HG03039 (cell line): ENCODE data around the gene CFAP43.
"Not testable (repeated sequence)": the region's sequence is repeated elsewhere in the genome, so short reads cannot be mapped to it uniquely, and the experiment has no call there.

ENCODE experiments used
- ATAC-seq: cut with Tn5 transposase; IDR thresholded peaks from one replicate; pipeline ENCODE4 v1.9.1; 2021; ENCODE audit warnings: mild to moderate bottlenecking, moderate library complexity; ENCODE audit not compliant: unreplicated experiment

CFAP43 gene

DNA sequence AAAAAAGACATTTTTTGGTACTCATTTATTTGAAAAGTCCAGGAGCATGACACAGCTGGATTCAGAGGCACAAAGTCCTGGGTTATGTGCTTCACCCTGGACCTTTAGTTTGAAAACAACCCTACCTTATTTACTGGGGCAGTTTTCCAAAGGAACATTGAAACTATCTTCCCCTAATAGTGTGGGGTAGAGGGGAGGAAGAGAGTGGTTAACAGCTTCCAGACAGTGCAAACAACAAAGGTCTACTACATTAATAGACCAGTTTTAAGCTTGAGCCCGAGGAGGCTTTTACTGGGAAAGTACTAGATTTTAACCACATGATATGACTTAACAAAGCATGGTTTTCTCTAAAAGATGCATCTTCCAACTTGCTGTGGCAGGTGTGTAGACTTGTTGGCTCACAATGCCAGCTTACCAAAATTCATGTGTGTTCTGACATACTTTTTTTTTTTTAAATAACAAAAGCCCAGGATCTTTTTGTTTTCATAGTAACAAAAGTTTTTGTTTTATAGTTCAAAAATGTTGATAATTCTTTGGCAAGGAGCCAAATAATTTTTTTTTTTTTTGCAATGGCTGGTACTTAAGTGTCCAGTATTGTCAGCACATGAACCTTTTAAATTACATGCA is 24.3 kb upstream of the CFAP43 start:
- no peak for ATAC-seq

DNA sequence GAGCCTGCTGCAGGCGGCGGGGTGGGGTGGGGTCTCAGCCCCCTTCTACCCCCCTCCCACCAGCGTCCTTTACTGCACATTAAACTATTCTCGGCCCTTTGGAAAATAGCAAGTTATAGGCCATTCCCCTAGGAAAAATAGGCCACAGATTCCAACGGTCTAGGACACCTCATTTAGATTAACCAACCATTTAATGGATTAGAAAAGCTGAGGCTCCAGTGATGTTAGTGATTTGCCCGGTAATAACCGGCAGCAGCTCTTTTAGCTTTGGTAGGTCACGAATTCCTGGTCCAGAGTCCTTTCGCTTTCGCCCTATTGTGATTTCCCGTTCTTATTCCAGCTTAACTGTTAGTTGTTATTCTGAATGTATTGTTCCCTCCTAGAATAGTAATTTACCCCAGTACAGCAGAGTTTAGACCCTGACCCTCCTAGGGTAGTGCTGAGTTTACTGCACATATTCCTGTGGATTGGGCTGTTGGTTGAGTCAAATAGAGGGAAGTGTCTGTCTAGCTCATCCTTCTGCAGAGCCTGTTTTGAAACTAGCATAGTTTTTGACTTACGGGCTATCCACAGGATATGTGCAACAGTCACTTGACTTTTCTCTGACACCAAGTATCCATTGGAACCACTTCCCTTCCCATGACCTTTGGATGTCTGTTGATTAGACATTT is 23.3 kb upstream of the CFAP43 start:
- no peak for ATAC-seq

DNA sequence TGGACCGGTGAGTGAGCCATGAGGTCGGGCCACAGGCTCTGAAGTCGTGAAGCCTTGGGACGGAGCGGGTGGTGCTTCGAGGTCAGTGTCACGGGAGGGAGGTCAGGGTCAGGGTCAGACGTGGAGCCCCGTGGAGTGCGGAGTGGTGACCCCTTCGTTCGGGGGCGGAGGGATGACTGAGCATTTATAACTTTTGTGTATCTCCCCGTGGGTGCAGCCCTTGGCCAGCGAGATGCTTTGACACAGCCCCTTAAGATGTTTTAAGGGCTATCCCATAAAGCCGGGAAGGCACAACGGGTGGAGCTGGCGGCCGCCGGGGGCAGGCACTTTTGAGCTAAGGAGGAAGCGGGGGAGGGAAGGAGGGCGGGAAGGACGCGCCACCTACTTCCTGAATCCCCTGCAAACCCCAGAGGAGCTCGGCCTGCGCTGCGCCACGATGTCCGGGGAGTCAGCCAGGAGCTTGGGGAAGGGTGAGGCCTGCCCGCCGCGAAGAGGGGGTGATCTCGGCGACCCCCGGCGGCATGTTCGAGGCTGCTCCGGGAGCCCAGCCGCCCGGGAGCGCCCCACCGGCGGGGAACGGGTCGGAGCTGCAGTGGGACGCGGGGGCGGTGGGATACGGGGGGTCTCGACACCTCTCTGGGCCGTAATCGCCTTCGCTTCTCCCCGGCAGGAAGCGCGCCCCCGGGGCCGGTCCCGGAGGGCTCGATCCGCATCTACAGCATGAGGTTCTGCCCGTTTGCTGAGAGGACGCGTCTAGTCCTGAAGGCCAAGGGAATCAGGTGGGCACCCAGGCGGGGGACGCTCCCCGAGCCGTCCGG is 22.5 kb upstream of the CFAP43 start, which contains the start of gene GSTO1:
Gene GSTO1 (plus strand): TSS at position 400 of the 818 bp plus-strand sequence. CDS start 37 bp downstream, at position 437.
- peak; percentile 82 for ATAC-seq

GRCh38 chr10:104253606-104254410 is 21.6 kb upstream of the CFAP43 start:
- no peak for ATAC-seq

DNA sequence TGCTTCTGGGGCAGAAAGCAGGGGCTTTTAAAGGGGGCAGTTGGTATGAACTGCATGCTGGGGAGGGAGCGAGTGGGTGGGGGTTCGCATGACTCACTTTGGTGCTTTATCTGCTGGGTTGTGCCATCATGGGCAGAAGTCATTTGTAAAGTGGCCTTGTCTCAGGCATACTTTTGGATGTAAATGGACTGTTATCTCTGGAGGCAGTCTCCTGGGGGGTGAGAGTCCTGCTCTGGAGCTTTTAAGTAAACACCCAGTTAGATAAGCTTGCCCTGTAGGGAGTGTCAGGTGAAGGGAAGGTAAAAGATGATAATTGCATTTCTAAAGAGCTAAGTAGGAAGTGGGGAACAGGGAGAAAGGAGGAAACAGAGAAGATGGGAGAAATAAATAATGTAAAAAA is 20.9 kb upstream of the CFAP43 start:
- no peak for ATAC-seq

DNA sequence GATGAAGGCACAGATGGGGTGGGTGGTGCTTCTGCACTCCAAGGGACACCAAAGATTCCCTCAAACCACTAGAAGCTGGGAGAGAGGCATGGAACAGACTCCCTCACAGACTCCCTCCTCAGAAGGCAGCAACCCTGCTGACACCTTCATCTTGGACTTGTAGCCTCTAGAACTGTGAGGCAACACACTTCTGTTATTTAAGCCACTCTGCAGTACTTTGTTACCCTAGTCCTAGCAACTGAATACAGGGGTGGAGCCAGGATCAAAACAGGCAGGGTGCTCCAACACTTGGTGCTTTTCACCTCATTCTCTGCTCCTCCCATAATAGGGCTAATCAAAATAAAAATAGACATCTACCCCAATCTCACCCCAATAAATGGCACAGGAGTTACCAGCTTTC is 20.2 kb upstream of the CFAP43 start:
- no peak for ATAC-seq

DNA sequence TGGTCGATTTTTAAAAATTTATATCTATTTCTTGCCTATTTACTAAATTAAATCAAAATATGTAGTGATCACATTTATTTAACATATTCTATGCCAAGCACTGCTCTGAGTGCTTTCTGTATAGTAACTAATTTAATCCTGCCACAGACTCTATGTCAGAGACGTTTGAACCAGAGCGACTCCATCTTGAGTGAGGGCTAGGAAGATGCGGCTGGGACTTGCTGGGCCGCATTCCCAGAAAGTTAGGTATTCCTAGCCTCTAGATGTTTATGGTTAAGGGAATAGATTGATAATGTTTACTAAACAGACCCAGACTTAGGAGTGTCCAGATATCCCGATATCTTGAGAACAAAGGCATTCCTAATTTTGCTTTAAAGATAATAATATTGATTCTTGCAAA is 19.3 kb upstream of the CFAP43 start:
- ATAC-seq, result no peak

GRCh38 chr10:104250371-104250770 is 18.2 kb upstream of the CFAP43 start:
- ATAC-seq, result no peak

GRCh38 chr10:104248931-104249330 is 16.8 kb upstream of the CFAP43 start:
- ATAC-seq, result not testable (repeated sequence)

DNA sequence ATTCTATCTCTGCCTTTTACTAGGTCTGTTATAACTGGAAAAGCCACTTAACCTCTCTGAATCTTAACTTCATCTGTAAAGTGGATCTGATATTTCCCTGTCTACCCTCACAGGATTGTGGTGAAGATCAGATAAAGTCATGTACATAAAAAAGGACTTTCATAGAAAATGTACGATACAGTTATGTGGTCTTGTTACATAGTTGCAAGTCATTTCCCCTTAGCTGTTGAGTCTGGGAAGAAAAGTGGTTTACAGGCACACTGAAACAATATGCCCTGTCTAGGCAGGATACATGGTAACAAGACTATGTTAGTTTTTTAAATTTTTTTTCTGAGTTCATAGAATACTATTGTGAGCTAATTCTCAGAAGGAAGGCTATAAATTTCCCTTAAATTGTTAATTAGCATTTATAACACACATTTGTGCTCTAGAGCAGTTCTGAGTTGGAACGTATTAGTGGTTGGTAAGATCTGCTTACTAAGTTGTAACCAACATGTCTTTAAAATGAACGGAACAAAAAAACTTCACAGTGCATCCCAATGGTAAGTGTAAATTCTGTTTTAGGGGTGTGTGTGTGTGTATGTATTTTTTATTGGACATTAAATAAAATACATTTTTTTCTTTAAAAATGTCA is 15.5 kb upstream of the CFAP43 start:
- no peak for ATAC-seq

DNA sequence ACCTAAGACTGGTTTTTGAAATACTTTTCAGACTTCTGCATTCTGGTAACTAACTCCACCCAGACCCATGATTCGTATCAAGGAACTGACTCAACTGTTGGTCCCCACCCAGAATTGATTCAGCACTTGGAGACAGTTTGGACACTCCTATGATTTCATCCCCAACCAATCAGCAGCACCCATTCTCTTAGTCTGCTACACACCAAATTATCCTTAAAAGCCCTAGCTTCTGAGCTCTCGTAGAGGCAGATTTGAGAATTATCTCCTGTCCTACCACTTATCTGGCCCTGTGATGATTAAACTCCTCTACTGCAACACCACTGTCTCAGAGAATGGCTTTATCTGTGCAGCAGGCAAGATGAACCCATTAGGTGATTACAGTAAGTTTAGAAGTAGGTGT is 14.8 kb upstream of the CFAP43 start:
- no peak for ATAC-seq

- no peak for ATAC-seq
Observed at GRCh38 chr10:104245066-104245632, 13.0 kb upstream of the CFAP43 start.

GRCh38 chr10:104243512-104243911 is 11.3 kb upstream of the CFAP43 start:
- no peak for ATAC-seq

DNA sequence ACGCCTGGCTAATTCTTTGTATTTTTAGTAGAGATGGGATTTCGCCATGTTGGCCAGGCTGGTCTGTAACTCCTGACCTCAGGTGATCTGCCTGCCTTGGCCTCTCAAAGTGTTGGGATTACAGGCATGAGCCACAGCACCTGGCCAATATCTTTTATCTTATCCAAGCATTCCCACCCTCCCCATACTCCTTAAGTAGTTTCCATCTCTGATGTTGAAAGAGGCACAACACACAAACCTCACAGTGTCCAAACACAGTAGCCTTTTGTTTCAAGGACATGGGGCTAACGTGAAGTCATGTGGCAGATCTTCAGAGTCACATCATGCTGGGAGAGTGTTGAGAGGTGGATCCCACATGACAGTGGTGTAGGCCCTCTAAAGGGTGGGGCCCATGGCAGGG is 10.8 kb upstream of the CFAP43 start:
- ATAC-seq, result not testable (repeated sequence)

DNA sequence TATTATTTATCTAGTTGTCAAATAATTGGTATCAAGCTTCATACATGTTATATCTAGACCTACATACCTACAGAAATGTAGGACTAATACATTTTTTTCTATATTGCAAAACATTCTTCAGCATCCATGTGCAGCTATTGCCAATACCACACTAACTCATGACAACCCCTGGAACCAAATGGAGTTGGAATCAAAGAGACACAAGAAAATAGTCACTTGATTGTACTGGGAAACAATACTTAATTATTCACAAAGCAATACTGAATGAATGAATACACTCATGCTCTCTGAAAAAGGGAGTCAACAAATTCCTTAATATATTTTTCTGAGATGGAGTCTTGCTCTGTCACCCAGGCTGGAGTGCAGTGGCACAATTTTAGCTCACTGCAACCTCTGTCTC is 10.4 kb upstream of the CFAP43 start:
- ATAC-seq, result no peak

DNA sequence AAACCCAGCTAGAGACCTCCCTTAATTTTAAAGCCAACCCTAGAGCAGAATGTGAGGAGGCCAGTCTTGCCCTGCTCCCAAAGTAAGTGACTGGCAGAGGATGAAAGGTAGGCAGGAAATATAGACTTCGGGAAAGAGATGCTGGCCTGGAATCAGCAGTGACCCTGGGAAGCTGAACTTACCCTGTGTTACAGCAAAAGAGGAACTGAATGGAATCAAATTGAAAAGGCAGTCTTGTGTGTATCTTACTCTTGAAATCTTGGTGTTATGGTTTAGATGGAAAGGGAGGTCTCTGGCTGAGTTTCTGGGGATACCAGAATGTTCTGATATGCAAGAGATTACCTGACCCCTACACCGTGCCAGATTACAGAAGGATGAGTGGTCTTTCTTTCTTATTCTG is 7.9 kb upstream of the CFAP43 start:
- ATAC-seq, result no peak

DNA sequence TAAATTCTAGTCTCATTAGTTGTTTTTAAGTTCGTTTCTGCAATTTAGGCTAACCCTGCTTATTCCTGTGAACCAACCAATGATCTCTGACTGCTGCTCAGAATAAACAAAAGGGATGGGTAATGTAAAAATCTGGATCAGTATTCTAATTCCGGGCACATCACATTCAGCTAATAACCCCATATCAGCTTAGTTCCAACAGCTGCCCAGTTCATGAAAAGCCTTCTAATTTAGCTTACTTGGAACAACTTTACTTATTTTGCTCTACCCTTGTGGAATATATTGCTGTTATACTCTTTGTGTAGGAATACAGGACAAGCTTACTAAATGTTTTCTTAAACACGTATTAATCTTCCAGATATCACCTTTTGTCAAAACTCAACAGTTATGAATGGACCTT is 3.6 kb upstream of the CFAP43 start:
- ATAC-seq, result no peak

DNA sequence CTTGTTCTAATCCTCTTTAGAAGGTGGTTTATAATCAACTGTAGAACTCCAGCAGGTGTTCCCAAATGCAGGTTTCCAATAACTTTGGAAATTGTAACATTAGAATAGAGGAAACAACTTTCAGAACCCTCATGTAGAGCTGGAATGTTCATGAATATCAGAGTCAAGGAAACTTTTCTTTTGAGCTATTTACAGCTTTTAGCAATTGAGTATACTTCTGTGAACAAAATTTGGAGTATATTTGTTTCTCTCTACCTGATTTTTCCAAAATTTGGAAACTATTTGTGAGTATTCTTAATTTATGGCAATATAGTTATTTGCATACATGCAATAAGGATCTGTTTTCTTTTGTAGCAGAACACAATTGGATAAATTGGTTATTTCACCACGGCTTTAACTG is 2.8 kb upstream of the CFAP43 start:
- ATAC-seq, result no peak

- ATAC-seq, result no peak
Observed at GRCh38 chr10:104233817-104234216, 1.7 kb upstream of the CFAP43 start.

DNA sequence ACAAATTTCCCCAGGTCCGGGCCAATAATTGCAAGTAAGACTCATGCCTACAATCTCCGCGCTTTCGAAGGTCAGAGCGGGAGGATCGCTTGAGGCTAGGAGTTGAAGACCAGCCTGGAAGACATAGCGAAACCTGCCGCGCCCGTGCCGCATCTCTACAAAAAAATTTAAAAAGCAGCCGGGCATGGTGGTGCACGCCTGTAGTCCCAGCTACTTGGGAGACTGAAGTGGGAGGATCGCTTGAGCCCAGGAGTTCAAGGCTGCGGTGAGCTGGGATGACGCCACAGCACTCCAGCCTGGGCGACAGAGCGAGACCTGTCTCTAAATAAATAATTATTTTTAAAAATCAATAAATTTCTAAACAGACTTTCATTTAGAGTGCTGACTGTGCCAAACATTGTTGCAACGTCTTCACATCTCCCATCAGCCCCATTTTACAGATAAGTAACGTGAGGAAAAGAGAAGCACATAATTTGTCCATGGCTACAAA is 494 bp upstream of the CFAP43 start:
- ATAC-seq, result no peak
